ENCODE data around the gene MRPS33. TPM values are rescaled to one million over a fixed set of nuclear protein-coding genes. Genes with fewer than 3 reads are reported as not detected.

The MRPS33 gene
- total and polyA plus RNA-seq, 2 experiments from 2014 or later = 23.1 to 140 TPM

DNA sequence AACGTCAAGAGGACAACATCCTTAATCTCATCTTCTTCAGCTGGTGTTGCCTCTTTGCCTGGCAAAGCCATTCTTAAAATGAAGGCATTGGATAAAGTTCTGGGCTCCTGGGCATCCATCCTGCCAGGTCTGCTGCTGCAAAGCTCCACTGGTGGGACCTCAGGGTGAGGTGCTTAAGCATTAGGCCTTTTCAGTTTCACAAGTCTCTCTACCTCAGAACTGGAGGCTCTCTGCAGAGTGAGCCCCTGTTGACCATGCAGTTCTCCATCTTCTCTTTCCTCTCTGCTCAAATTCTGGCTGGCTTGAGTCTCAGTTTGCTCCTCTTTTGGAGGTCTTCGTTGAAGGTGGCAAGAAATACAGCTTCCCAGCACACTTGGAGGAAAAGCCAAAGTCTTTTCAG is 47.3 kb downstream of the MRPS33 start (continued):
- TF ChIP-seq, protein P1, sequence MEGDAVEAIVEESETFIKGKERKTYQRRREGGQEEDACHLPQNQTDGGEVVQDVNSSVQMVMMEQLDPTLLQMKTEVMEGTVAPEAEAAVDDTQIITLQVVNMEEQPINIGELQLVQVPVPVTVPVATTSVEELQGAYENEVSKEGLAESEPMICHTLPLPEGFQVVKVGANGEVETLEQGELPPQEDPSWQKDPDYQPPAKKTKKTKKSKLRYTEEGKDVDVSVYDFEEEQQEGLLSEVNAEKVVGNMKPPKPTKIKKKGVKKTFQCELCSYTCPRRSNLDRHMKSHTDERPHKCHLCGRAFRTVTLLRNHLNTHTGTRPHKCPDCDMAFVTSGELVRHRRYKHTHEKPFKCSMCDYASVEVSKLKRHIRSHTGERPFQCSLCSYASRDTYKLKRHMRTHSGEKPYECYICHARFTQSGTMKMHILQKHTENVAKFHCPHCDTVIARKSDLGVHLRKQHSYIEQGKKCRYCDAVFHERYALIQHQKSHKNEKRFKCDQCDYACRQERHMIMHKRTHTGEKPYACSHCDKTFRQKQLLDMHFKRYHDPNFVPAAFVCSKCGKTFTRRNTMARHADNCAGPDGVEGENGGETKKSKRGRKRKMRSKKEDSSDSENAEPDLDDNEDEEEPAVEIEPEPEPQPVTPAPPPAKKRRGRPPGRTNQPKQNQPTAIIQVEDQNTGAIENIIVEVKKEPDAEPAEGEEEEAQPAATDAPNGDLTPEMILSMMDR (conservative IDR thresholded peaks at IDR 0.05; ENCODE audit: low read depth in 2 of 2) = no peak
- TF ChIP-seq POLR2AphosphoS5 (IDR thresholded peaks at IDR 0.05; ENCODE audit: low read depth) = no peak
- no peak for TF ChIP-seq EZH2 (IDR thresholded peaks at IDR 0.05; ENCODE audit: low read depth, unreplicated experiment)
- TF ChIP-seq, protein P2, sequence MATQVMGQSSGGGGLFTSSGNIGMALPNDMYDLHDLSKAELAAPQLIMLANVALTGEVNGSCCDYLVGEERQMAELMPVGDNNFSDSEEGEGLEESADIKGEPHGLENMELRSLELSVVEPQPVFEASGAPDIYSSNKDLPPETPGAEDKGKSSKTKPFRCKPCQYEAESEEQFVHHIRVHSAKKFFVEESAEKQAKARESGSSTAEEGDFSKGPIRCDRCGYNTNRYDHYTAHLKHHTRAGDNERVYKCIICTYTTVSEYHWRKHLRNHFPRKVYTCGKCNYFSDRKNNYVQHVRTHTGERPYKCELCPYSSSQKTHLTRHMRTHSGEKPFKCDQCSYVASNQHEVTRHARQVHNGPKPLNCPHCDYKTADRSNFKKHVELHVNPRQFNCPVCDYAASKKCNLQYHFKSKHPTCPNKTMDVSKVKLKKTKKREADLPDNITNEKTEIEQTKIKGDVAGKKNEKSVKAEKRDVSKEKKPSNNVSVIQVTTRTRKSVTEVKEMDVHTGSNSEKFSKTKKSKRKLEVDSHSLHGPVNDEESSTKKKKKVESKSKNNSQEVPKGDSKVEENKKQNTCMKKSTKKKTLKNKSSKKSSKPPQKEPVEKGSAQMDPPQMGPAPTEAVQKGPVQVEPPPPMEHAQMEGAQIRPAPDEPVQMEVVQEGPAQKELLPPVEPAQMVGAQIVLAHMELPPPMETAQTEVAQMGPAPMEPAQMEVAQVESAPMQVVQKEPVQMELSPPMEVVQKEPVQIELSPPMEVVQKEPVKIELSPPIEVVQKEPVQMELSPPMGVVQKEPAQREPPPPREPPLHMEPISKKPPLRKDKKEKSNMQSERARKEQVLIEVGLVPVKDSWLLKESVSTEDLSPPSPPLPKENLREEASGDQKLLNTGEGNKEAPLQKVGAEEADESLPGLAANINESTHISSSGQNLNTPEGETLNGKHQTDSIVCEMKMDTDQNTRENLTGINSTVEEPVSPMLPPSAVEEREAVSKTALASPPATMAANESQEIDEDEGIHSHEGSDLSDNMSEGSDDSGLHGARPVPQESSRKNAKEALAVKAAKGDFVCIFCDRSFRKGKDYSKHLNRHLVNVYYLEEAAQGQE (IDR thresholded peaks at IDR 0.05; ENCODE audit: unreplicated experiment) = no peak
- TF ChIP-seq STAT1 (IDR thresholded peaks at IDR 0.05; ENCODE audit: unreplicated experiment) = no peak
- no peak for TF ChIP-seq ZNF331 (CRISPR knock-in tag; IDR thresholded peaks at IDR 0.05; ENCODE audit: low read depth)

DNA sequence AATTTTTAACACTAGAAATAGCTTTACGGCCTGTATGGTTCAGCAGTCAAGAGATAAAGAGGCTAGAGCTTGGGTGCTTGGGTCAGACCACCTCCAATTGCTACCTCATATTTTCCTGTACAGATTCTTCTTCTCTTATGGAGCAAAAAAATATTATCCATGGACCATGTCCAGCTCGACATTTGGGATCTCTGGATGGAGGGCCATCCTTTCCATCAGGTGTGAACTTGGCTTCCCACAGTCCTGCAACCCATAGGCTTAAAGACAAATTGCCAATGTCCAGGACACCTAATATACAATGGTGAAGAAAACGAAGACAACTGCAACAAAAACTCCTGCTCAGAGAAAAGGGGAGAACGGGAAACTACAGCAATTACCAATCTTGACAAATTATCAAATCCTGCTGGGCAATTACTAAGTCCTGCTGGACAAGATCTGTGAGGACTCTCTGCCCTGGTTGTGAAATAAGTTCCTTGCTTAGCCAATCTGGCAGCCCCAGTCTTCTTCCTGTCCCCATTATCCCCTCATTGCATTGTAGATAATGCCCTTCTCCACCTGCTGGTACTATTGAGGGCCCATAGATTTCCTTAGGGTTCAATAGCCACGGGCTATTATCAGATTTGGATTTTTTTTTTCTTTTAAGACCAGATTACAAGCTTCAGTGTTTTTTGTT is 48.1 kb downstream of the MRPS33 start:
- Histone ChIP-seq H3K36me3 (ENCODE audit: insufficient read depth) (no peaks in the 10 kb centered on the region), H3K4me2 (no peak overlapping the region), H4K20me1 (replicated peaks; ENCODE audit: insufficient read depth) (no peaks in the 10 kb centered on the region), H3K27me3 (ENCODE audit: insufficient read depth) (no peaks in the 10 kb centered on the region), H3F3A (replicated peaks; ENCODE audit: low read depth) (no peaks in the 10 kb centered on the region), H3K27ac (ENCODE audit: low read depth) (no peak overlapping the region), H2AFZ (peak overlapping the region; percentile 56; the same call in 1 of the 2 replicates), H3K4me1 (ENCODE audit: insufficient read depth) (no peaks in the 10 kb centered on the region), H3K4me3 (no peak overlapping the region), H3K79me2 (replicated peaks; ENCODE audit: insufficient read depth) (no peaks in the 10 kb centered on the region), H3K9me2 (ENCODE audit: insufficient read depth) (no peaks in the 10 kb centered on the region)
- no peaks in the 10 kb centered on the region for H3K4me1 Mint-ChIP-seq
- H3K27ac Mint-ChIP-seq = no peak overlapping the region
- ATAC-seq = no peak; the same call in 1 of the 3 replicates
- H3K27me3 Mint-ChIP-seq (ENCODE audit: insufficient read depth, low read depth, poor library complexity) = peaks cover 4% of the 10 kb centered on the region
- peak; percentile 21 for DNase-seq (ENCODE audit: low spot score)
- no peaks in the 10 kb centered on the region for H3K36me3 Mint-ChIP-seq (ENCODE audit: low read depth)
- TF ChIP-seq, protein P1 (conservative IDR thresholded peaks at IDR 0.05; ENCODE audit: low read depth in 2 of 2) = peak; percentile 12; a peak in 1 of 4 replicates
- no peak for TF ChIP-seq EZH2phosphoT487 (IDR thresholded peaks at IDR 0.05; ENCODE audit: unreplicated experiment)
- no peak for TF ChIP-seq CREB1 (CRISPR knock-in tag; IDR thresholded peaks at IDR 0.05; ENCODE audit: low read depth)
- H3K9me3 Mint-ChIP-seq = no peaks in the 10 kb centered on the region
- H3K4me3 Mint-ChIP-seq = no peak overlapping the region

All from GM23338 (cell line).